ENCODE data around the gene MYLK4.
A peak's percentile ranks its signal among the peaks of the same experiment; 100 is the strongest.

Gene MYLK4

DNA sequence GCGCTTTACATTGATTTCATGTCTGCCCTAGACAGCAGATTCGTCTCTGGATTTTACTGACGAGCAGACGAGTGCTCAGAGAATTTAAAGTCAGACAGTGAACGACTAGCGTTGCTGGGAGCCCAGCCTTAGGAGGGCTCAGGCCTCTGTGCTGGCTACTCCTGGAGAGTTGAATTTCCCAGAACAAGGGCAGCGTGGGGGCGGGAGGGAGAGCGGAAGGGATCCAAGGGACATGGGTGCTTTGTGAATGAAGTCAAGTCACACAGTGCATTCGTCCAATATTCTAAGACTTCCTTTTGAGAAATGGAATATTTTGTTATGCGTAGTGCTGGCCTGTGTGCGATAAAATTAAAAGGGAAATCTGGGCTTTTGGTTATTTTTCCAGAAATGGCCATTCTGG is 126.5 kb downstream of the MYLK4 start:
- DNase-seq, result no peak

DNA sequence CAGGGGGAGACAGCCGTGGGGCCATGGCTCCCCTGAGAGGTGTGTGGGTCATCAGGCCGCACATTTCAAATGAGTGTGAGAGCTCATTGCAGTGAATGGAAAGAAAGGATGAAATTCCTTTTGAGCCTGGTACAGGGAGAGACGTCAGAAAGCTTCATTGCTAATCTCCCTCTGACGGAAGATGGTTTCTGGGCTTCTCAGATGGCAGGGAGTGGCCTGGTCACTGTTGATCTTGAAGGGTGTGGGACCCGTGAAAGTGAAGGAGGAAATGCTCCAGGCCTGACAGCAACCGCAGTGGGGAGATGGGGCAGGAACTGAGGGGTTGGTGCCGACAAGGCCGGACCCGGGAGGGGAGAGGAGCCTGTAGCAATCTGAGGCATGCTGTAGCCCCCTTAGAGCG is 127.4 kb downstream of the MYLK4 start:
- no peak for DNase-seq

DNA sequence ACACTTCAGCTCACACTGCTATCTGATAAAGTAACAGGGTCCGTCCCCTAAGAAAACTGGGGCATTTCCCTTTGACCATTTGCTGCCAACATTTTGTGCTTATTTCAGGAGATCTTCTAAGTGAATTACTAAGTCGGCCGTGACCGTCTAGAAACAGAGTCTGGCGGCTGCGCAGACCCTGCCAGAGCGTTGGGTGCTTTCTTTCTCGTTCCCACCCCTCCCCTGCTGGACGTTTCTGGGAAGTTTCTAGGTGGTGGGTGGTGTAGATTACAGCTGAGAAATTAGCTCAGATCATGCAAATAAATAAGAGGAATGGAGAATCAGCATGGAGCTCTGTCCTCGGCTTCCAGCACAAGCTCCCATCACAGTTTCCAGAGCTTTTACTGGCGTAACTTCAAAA is 128.1 kb downstream of the MYLK4 start:
- DNase-seq, result no peak

DNA sequence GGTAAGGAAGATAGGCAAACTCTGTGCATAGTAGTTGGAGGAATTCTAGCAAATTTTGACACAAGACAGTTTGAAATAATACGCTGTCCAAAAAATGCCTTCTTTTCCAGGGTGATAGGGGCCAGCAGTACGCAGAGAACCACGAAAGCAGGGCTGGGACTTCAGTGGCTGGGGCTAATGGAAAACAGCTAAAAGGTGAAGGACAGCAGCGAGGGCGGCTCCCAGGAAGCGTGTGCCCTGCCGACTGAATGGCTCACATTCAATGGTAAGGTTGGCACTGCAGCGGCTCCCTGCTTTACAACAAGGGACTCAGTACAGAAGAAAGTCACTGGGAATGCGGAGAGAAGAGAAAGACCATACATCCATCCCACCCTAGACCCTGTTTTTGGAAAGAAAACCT is 131.1 kb downstream of the MYLK4 start:
- DNase-seq, result no peak

DNA sequence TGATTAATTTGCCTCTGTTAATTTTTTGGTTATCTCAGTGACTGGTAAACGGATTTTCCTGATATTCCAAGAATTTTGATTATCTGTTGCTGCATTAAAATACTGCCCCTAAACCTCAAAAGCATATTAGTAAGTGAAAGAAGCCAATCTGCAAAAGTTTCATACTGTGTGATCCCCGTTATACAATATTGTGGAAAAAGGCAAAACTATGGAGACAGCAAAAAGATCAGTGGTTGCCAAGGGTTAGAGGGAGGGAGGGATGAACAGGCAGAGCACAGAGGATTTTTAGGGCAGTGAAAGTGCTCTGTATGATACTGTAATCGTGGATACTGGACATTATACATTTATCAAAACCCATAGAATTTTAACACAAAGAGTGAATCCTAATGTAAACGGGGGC is 133.0 kb downstream of the MYLK4 start:
- DNase-seq, result no peak

GRCh38 chr6:2616811-2617210 is 133.9 kb downstream of the MYLK4 start:
- DNase-seq, result peak; percentile 60

GRCh38 chr6:2615251-2615650 is 135.5 kb downstream of the MYLK4 start:
- DNase-seq, result no peak

GRCh38 chr6:2614846-2615245 is 135.9 kb downstream of the MYLK4 start:
- no peak for DNase-seq

DNA sequence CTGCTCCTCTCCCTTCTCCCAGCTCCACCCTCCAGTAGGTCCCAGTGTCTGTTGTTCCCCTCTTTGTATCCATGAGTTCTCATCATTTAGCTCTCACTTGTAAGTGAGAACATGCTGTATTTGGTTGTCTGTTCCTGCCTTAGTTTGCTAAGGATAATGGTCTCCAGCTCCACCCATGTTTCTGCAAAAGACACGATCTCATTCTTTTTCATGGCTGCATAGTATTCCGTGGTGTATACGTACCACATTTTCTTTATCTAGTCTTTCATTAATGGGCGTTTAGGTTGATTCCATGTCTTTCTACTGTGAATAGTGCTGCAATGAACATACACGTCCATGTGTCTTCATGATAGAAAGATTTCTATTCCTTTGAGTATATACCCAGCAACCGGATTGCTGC is 136.6 kb downstream of the MYLK4 start:
- no peak for DNase-seq

All from T1000 (cell line).